AG04449 (cell line): ENCODE data around the gene SLC37A1.

ENCODE experiments used
- CTCF ChIA-PET: fragments of 350-600 bp; formaldehyde crosslinking; extraction: SDS; loops from one replicate; lab custom pipeline; 2021; ENCODE audit warnings: antibody characterized with exemption; lab: Yijun Ruan, JAX
- POLR2A ChIA-PET: fragments of 400-600, 350-600 bp; formaldehyde crosslinking; extraction: SDS; loops from one replicate; lab custom pipeline; 2020; ENCODE audit warnings: antibody characterized with exemption, inconsistent platforms; lab: Yijun Ruan, JAX
- DNase-seq: peaks from one replicate; pipeline ENCODE4 v3.0.0-alpha.2; 2010; ENCODE audit warnings: low read depth, low spot score
- H3K4me3 ChIP-seq: 2 replicates; pipeline ENCODE4 v1.5.1; 2011; ENCODE audit warnings: low read depth, mild to moderate bottlenecking, control low read depth, low read length
- TF ChIP-seq, protein P1 (sequence below): IDR thresholded peaks from one replicate; pipeline ENCODE4 v1.5.1; 2011; ENCODE audit warnings: mild to moderate bottlenecking, moderate library complexity, low read length, control low read depth, inconsistent platforms; ENCODE audit not compliant: insufficient read depth; ENCODE audit errors: missing control alignments

Gene SLC37A1

GRCh38 chr21:42541174-42541573 is 27.5 kb downstream of the SLC37A1 start:
- TF ChIP-seq, protein P1, sequence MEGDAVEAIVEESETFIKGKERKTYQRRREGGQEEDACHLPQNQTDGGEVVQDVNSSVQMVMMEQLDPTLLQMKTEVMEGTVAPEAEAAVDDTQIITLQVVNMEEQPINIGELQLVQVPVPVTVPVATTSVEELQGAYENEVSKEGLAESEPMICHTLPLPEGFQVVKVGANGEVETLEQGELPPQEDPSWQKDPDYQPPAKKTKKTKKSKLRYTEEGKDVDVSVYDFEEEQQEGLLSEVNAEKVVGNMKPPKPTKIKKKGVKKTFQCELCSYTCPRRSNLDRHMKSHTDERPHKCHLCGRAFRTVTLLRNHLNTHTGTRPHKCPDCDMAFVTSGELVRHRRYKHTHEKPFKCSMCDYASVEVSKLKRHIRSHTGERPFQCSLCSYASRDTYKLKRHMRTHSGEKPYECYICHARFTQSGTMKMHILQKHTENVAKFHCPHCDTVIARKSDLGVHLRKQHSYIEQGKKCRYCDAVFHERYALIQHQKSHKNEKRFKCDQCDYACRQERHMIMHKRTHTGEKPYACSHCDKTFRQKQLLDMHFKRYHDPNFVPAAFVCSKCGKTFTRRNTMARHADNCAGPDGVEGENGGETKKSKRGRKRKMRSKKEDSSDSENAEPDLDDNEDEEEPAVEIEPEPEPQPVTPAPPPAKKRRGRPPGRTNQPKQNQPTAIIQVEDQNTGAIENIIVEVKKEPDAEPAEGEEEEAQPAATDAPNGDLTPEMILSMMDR = no peak
- POLR2A ChIA-PET = no interaction called here
- CTCF ChIA-PET = no interaction called here
- DNase-seq = no peak
- no peak overlapping the region for H3K4me3 ChIP-seq

- H3K4me3 ChIP-seq = no peak overlapping the region
- no peak for DNase-seq
- TF ChIP-seq, protein P1 = no peak
- ChIA-PET POLR2A (no interaction called here), CTCF (no interaction called here)
Measured at GRCh38 chr21:42541618-42542017, 28.0 kb downstream of the SLC37A1 start.

DNA sequence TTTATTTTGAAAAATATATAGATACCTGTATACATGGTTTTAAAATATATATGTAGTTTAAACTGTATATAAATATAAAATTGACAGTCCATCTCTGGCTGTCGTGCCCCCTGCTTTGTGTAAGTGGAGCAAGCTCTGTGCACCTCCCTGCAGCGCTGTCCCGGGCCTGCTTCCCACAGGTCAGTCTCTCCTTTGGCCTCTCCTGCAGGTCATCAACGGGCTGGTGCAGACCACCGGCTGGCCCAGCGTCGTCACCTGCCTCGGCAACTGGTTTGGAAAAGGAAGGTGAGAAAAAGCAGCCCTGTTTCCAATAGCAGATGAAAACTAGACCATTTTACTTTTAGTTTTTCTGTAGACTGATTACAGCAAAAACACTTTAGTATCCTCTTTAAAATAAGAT is 28.5 kb downstream of the SLC37A1 start:
- no peak for DNase-seq
- TF ChIP-seq, protein P1 = no peak
- H3K4me3 ChIP-seq = no peak overlapping the region
- ChIA-PET POLR2A (no interaction called here), CTCF (no interaction called here)

- POLR2A ChIA-PET = no interaction called here
- TF ChIP-seq, protein P1 = no peak
- CTCF ChIA-PET = no interaction called here
- no peak overlapping the region for H3K4me3 ChIP-seq
- DNase-seq = no peak
Measured at GRCh38 chr21:42542596-42542995, 28.9 kb downstream of the SLC37A1 start.

DNA sequence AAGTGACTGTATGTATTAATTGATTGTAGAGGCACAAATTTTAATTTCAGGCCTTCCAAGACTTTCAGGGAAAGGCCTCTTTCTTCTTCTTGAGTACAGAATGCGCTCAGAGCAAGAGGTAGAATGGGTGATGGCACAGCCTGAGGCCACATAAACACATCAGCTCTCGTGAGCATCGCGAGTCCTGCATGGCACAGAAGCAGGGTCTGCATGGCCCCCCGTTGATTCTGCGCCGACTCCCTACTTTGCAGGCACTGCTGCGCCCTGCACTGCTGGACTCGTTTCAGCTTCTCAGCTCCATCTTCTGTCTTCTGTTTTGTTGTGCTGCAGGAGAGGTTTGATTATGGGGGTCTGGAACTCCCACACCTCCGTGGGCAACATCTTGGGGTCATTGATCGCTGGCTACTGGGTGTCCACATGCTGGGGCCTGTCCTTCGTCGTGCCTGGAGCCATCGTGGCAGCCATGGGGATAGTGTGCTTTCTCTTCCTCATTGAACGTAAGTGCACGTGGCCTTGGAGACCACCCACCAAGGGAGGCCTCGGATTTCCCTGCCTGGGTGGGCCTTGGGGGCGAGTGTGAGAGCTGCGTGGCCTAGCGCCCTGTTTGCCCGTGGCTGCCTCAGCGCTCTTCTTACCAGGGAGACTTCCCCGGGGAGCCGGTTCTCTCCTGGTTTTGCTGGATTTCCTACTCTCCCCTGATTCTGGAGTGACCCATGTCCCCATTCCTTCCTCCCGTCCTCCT is 29.6 kb downstream of the SLC37A1 start:
- TF ChIP-seq, protein P1 = no peak
- DNase-seq = no peak
- ChIA-PET CTCF (no interaction called here), POLR2A (no interaction called here)
- no peak overlapping the region for H3K4me3 ChIP-seq

DNA sequence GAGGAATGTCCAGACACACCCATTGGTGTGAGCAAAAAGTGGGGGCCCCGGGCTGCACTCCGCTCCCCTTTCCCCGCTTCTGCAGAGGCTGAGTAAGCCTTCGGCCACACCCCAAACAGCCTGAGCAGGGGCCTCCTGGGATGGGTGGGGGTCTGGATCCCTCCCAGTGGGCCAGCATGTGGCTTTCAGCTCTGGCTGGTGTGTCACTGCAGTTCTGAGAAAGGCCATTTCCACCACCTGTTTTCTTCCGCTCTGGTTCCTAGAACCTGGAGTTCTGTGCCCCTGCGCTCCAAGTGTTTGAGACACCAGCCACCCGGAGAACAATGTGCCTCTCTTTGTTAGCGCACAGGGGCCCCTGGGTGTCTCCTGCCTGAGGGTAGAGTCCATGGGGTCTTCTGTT is 30.9 kb downstream of the SLC37A1 start:
- ChIA-PET POLR2A (no interaction called here), CTCF (no interaction called here)

More for the DNA sequence above, 30.9 kb downstream of the SLC37A1 start:
- TF ChIP-seq, protein P1 = no peak
- no peak overlapping the region for H3K4me3 ChIP-seq
- no peak for DNase-seq
